Upper lobe of right lung (tissue), 1 donor: ENCODE results near the gene IRF3. TPM values are rescaled to one million over a fixed set of nuclear protein-coding genes. Genes with fewer than 3 reads are reported as not detected.
"Not testable (repeated sequence)": the region's sequence is repeated elsewhere in the genome, so short reads cannot be mapped to it uniquely, and the experiment has no call there.

Experiments
- ATAC-seq: fragments of 200-7000 bp; cut with Tn5 transposase; one replicate; pipeline ENCODE4 v1.9.1; 2020; ENCODE audit warnings: mild to moderate bottlenecking, moderate library complexity
- DNase-seq: peaks from one replicate; pipeline ENCODE4 v3.0.0-alpha.2; 2020
- H3K27ac ChIP-seq: fragments of 200-600 bp; one replicate; pipeline ENCODE4 v1.8.0; 2022
- H3K27me3 ChIP-seq: fragments of 200-600 bp; one replicate; pipeline ENCODE4 v1.8.0; 2022; ENCODE audit warnings: mild to moderate bottlenecking
- H3K36me3 ChIP-seq: fragments of 200-600 bp; one replicate; pipeline ENCODE4 v1.8.0; 2022
- H3K4me1 ChIP-seq: fragments of 200-600 bp; one replicate; pipeline ENCODE4 v1.8.0; 2022
- H3K4me3 ChIP-seq: fragments of 200-600 bp; one replicate; pipeline ENCODE4 v1.8.0; 2022; ENCODE audit warnings: mild to moderate bottlenecking
- H3K9me3 ChIP-seq: fragments of 200-600 bp; one replicate; pipeline ENCODE4 v1.8.0; 2022
- intact Hi-C: fragments of 100-400 bp; cut with DNase I; formaldehyde crosslinking; loops from one replicate; pipeline ENCODE4 v1.11.0; 2022
- total RNA-seq: library from RNA; stranded (reverse); fragmentation: NEBNext Ultra II Directional; extraction: Animal tissue kit (Norgen Biotek cat#: 25700); gene quantifications from one replicate; pipeline ENCODE4 v1.2.1, GENCODE V29; 2021
- TF ChIP-seq, protein P1 (sequence below): fragments of 200-600 bp; IDR thresholded peaks from one replicate; pipeline ENCODE4 v1.8.0; 2022; ENCODE audit warnings: antibody characterized with exemption
- donor health status: DM: no; HTN: yes; CAD: no; lungs with severe emphysema.

IRF3 gene
- total RNA-seq, 1 donor from 2014 or later, result 86.4 TPM

DNA sequence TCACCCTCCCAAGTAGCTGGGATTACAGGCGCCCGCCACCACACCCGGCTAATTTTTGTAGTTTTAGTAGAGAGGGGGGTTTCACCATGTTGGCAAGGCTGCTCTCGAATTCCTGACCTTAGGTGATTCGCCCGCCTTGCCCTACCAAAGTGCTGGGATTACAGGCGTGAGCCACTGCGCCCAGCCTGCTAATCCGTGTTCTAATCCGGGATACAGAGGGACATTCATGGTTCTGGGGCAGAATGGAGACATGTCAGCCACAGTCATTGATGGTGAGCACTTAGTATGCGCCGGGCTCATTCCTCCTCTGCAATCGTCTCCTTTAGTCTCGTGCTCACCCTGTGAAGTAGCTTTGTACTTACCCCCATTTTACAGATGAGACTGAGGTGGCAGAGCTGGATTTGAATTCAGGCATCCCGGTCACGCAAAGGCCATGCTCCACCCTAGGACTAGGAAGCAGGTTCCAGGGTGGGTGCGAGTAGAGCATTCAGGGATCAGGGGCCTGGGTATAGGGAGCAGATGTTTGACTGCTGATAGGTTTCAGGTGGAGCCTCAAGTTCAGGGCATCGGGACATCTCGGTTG is 34.0 kb downstream of the IRF3 start:
- Histone ChIP-seq H3K4me3 (no peak overlapping the region), H3K36me3 (peaks cover 4% of the 10 kb centered on the region), H3K27ac (peak overlapping the region; percentile 9), H3K9me3 (no peaks in the 10 kb centered on the region), H3K27me3 (no peaks in the 10 kb centered on the region), H3K4me1 (peaks cover 3% of the 10 kb centered on the region)
- ATAC-seq, result no peak
- TF ChIP-seq, protein P1, sequence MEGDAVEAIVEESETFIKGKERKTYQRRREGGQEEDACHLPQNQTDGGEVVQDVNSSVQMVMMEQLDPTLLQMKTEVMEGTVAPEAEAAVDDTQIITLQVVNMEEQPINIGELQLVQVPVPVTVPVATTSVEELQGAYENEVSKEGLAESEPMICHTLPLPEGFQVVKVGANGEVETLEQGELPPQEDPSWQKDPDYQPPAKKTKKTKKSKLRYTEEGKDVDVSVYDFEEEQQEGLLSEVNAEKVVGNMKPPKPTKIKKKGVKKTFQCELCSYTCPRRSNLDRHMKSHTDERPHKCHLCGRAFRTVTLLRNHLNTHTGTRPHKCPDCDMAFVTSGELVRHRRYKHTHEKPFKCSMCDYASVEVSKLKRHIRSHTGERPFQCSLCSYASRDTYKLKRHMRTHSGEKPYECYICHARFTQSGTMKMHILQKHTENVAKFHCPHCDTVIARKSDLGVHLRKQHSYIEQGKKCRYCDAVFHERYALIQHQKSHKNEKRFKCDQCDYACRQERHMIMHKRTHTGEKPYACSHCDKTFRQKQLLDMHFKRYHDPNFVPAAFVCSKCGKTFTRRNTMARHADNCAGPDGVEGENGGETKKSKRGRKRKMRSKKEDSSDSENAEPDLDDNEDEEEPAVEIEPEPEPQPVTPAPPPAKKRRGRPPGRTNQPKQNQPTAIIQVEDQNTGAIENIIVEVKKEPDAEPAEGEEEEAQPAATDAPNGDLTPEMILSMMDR, result no peak
- no peak for DNase-seq
- intact Hi-C loops, result no loop called here

DNA sequence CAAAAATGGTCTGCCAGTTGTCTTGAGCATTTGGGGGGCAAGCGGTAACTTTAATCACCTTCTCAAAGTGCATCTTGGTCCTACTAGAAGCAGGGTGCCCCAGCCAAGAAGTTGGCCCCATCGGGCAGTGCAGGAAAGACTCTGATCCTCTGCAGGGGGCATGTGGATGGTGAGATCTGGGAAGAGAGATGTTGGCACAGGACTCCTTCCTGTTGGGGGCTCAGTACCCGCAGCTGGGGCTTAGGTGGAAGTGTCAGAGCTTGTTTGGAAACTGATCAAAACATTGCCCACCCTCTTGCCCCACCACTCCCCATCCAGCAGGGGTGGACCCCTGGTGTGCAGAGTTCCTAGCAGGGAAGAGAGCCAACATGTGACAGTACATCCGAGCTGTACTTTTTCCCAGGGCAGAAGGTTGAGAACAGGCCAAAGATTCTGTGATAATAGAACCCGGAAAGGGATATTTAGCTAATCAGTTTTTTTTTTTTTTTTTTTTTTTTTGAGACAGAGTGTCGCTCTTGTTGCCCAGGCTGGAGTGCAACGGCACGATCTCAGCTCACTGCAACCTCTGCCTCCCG is 34.6 kb downstream of the IRF3 start:
- ATAC-seq, result peak; percentile 5
- TF ChIP-seq, protein P1, result no peak
- H3K4me3 ChIP-seq, result no peak overlapping the region
- intact Hi-C loops, result no loop called here
- H3K36me3 ChIP-seq, result peaks cover 9% of the 10 kb centered on the region
- H3K9me3 ChIP-seq, result no peaks in the 10 kb centered on the region
- DNase-seq, result no peak
- H3K27me3 ChIP-seq, result no peaks in the 10 kb centered on the region
- peaks cover under 1% of the 10 kb centered on the region for H3K4me1 ChIP-seq
- H3K27ac ChIP-seq, result peak overlapping the region; percentile 9

DNA sequence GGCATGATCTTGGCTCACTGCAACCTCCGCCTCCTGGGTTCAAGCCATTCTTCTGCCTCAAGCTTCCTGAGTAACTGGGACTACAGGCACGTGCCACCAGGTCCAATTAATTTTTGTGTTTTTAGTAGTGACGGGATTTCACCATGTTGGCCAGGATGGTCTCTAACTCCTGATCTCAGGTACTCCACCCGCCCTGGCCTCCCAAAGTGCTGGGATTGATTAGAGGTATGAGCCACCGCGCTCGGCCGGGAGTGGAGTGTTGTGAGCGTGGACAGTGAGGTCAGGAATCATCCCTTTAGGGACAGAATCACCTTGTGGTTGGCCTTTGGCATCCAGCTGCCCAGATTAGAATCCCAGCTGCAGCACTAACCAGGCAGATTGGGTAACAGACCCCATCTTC is 36.0 kb downstream of the IRF3 start:
- no peaks in the 10 kb centered on the region for H3K9me3 ChIP-seq
- H3K27me3 ChIP-seq, result no peaks in the 10 kb centered on the region
- no peak overlapping the region for H3K4me3 ChIP-seq
- ATAC-seq (no peak), DNase-seq (no peak)
- H3K4me1 ChIP-seq, result no peaks in the 10 kb centered on the region
- intact Hi-C loops, result no loop called here
- H3K36me3 ChIP-seq, result peaks cover 17% of the 10 kb centered on the region
- TF ChIP-seq, protein P1, result no peak
- peak overlapping the region; percentile 26 for H3K27ac ChIP-seq

DNA sequence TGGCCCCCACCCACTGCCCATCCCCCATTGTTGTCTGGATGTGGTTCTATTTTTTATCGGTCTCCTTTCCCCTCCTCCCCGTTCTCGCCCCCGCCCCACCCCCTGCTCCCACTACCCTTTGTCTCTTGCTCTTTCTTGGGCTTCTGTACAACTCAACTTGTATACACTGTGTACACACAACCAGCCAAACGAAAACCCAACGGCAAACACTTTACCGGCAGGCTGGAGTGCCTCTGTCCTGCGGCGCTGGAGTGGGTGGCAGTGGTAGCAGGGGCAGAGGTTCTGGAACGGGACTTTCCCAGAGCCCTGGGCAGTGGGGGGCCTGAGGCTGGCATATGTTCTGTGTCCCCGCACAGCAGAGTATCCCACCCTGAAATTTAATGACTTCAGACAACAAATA is 39.4 kb downstream of the IRF3 start:
- no peaks in the 10 kb centered on the region for H3K4me1 ChIP-seq
- DNase-seq, result no peak
- no peak overlapping the region for H3K27ac ChIP-seq
- TF ChIP-seq, protein P1, result no peak
- no peak overlapping the region for H3K4me3 ChIP-seq
- H3K9me3 ChIP-seq, result no peaks in the 10 kb centered on the region
- peak; percentile 81 for ATAC-seq
- H3K36me3 ChIP-seq, result peaks cover 32% of the 10 kb centered on the region
- intact Hi-C loops, result no loop called here
- no peaks in the 10 kb centered on the region for H3K27me3 ChIP-seq

DNA sequence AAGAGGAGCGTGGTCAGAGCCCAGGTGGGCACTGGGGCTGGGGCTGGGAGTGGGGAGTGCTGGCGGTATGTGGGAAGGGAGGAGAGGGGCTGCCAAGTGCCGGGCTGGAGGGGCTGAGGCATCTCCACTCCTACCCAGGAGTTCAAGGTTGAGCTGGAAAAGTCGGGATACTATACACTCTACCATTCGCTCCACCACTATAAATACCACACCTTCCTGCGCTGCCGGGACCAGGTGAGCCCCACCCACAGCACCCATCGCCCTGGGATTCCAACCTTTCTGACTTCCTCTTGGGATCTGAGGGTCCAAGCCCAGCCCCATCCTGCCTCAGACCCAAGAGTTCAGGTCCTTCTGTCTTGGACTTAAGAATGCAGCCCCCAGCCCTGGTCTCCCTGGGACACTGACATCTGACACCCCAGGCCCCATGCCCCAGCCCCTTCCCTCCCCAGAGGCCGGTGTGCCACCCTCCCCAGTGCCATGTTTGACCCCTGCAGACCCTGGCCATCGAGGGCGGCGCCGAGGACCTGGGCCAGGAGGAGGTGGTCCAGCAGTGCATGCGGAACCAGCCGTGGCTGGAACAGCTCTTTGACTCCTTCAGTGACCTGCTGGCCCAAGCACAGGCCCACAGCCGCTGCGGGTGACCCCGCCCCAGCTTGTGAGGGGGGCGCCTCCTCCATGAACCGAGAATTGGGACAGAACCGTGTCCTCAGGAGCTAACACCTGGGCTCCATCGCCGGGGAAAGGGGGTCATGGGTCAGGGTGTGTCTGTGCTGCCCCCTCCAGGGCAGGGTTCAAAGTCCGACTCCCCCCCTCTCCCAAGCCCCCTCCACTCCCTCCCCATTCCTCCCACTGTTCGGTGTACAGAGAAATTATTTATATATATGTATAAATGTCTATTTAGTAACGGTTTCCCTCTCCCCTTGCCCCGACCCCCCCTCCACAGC is 40.4 kb downstream of the IRF3 start:
- no peak overlapping the region for H3K27ac ChIP-seq
- H3K36me3 ChIP-seq, result peaks cover 34% of the 10 kb centered on the region
- no peaks in the 10 kb centered on the region for H3K4me1 ChIP-seq
- H3K27me3 ChIP-seq, result no peaks in the 10 kb centered on the region
- TF ChIP-seq, protein P1, result no peak
- no peak for DNase-seq
- H3K9me3 ChIP-seq, result no peaks in the 10 kb centered on the region
- intact Hi-C loops, result no loop called here
- ATAC-seq, result peak; percentile 8
- no peak overlapping the region for H3K4me3 ChIP-seq

DNA sequence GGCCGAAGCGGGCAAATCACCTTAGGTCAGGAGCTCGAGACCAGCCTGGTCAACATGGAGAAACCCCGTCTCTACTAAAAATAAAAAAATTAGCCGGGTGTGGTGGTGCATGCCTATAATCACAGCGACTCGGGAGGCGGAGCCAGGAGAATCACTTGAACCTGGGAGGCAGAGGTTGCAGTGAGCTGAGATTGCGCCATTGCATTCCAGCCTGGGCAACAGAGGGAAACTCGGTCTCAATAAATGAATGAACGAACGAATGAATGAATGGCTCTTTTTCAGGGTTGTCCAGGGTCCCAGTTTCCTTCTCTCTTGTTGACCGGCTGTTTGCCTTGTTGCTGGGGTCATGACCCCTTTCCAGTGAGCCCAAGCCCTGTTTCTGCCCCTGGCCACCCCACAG is 47.8 kb downstream of the IRF3 start:
- intact Hi-C loops, H3K9me3 ChIP-seq, H3K27ac ChIP-seq, DNase-seq, ATAC-seq, H3K4me3 ChIP-seq, H3K4me1 ChIP-seq, H3K27me3 ChIP-seq: not testable (repeated sequence)
- H3K36me3 ChIP-seq, result peaks cover 72% of the 10 kb centered on the region
